ENCODE results near the gene ALOX5AP. TPM values are rescaled to one million over a fixed set of nuclear protein-coding genes. Genes with fewer than 3 reads are reported as not detected.

Gene ALOX5AP
- total RNA-seq (2014; rRNA removed) = not detected in 2 replicates
- percentile 6 among the genes with signal in this experiment for Bru-seq, nascent RNA
- BruChase-seq, experiment 1, labeled RNA remaining after a 6-hour chase = percentile 4 among the genes with signal in this experiment
- BruChase-seq, experiment 2, labeled RNA remaining after a 2-hour chase = percentile 7 among the genes with signal in this experiment
- long read RNA-seq = 0 reads

GRCh38 chr13:30735025-30735871, at the start of gene ALOX5AP:
Gene ALOX5AP, plus strand, starts transcription at chr13:30735543. Its CDS starts 63 bp downstream, at chr13:30735606.
- Histone ChIP-seq H3K9me3 (ENCODE audit: low read length) (no peaks in the 10 kb centered on the region), H3K36me3 (ENCODE audit: low read depth, low read length) (no peaks in the 10 kb centered on the region), H3K9me2 (replicated peaks; ENCODE audit: low read length) (no peaks in the 10 kb centered on the region), H3K4me3 (ENCODE audit: low read length) (no peak within 1 kb of the TSS), H4K20me1 (ENCODE audit: low read length) (no peaks in the 10 kb centered on the region), H3K4me1 (ENCODE audit: insufficient read depth, low read length) (peaks cover 18% of the 10 kb centered on the region), H3K79me2 (ENCODE audit: low read length) (no peaks in the 10 kb centered on the region), H3K27me3 (ENCODE audit: low read length) (no peaks in the 10 kb centered on the region), H2AFZ (ENCODE audit: low read length) (no peak within 1 kb of the TSS), H3F3A (ENCODE audit: low read length, unreplicated experiment) (no peaks in the 10 kb centered on the region), H3K4me2 (ENCODE audit: low read length) (peak within 1 kb of the TSS; percentile 5; the same call in 1 of the 2 replicates), H3K27ac (ENCODE audit: low read length) (no peak within 1 kb of the TSS), H3K9ac (ENCODE audit: low read length) (no peak within 1 kb of the TSS)
- TF ChIP-seq EZH2phosphoT487 (IDR thresholded peaks at IDR 0.05; ENCODE audit: borderline replicate concordance, low read length) (no peak), EZH2 (IDR thresholded peaks at IDR 0.05; ENCODE audit: low read length, unreplicated experiment) (no peak)
- TF ChIP-seq, protein P1, sequence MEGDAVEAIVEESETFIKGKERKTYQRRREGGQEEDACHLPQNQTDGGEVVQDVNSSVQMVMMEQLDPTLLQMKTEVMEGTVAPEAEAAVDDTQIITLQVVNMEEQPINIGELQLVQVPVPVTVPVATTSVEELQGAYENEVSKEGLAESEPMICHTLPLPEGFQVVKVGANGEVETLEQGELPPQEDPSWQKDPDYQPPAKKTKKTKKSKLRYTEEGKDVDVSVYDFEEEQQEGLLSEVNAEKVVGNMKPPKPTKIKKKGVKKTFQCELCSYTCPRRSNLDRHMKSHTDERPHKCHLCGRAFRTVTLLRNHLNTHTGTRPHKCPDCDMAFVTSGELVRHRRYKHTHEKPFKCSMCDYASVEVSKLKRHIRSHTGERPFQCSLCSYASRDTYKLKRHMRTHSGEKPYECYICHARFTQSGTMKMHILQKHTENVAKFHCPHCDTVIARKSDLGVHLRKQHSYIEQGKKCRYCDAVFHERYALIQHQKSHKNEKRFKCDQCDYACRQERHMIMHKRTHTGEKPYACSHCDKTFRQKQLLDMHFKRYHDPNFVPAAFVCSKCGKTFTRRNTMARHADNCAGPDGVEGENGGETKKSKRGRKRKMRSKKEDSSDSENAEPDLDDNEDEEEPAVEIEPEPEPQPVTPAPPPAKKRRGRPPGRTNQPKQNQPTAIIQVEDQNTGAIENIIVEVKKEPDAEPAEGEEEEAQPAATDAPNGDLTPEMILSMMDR (conservative IDR thresholded peaks at IDR 0.05; ENCODE audit: low read depth, low read length) = no peak
- POLR2A ChIA-PET (ENCODE audit: unreplicated experiment) = interaction anchor here (0.5 to 0.7 kb wide), 2 partner anchors 38 to 226 kb away, joined by 3 to 11 read pairs; no protein-coding TSS in a partner anchor
- CTCF ChIA-PET = no interaction called here
- intact Hi-C loops (cut with micrococcal nuclease) = no loop called here
- BruUV-seq (replicated peaks) = no TSS peak
- ATAC-seq = no peak
- DNase-seq = no peak

GRCh38 chr13:30685987-30686386, 49.4 kb upstream of the ALOX5AP start:
- BruUV-seq (replicated peaks) = no TSS peak
- no peak overlapping the region for H2AFZ ChIP-seq (ENCODE audit: low read length)
- ATAC-seq (no peak), DNase-seq (peak; percentile 26)
- no peak overlapping the region for H3K4me3 ChIP-seq (ENCODE audit: low read length)
- no peak overlapping the region for H3K27ac ChIP-seq (ENCODE audit: low read length)
- H3F3A ChIP-seq (ENCODE audit: low read length, unreplicated experiment) = no peaks in the 10 kb centered on the region
- no peak overlapping the region; the same call in 1 of the 2 replicates for H3K4me2 ChIP-seq (ENCODE audit: low read length)
- peaks cover 15% of the 10 kb centered on the region for H3K4me1 ChIP-seq (ENCODE audit: insufficient read depth, low read length)
- H3K9ac ChIP-seq (ENCODE audit: low read length) = no peak overlapping the region
- no peaks in the 10 kb centered on the region for H3K27me3 ChIP-seq (ENCODE audit: low read length)
- H3K79me2 ChIP-seq (ENCODE audit: low read length) = no peaks in the 10 kb centered on the region
- H4K20me1 ChIP-seq (ENCODE audit: low read length) = no peaks in the 10 kb centered on the region
- H3K36me3 ChIP-seq (ENCODE audit: low read depth, low read length) = no peaks in the 10 kb centered on the region
- intact Hi-C loops (cut with micrococcal nuclease) = no loop called here
- no peaks in the 10 kb centered on the region for H3K9me2 ChIP-seq (replicated peaks; ENCODE audit: low read length)
- no peaks in the 10 kb centered on the region for H3K9me3 ChIP-seq (ENCODE audit: low read length)
- POLR2A ChIA-PET (ENCODE audit: unreplicated experiment) = no interaction called here
- CTCF ChIA-PET = no interaction called here
- TF ChIP-seq EZH2phosphoT487 (IDR thresholded peaks at IDR 0.05; ENCODE audit: borderline replicate concordance, low read length) (no peak), EZH2 (IDR thresholded peaks at IDR 0.05; ENCODE audit: low read length, unreplicated experiment) (no peak)
- TF ChIP-seq, protein P1 (conservative IDR thresholded peaks at IDR 0.05; ENCODE audit: low read depth, low read length) = no peak

DNA sequence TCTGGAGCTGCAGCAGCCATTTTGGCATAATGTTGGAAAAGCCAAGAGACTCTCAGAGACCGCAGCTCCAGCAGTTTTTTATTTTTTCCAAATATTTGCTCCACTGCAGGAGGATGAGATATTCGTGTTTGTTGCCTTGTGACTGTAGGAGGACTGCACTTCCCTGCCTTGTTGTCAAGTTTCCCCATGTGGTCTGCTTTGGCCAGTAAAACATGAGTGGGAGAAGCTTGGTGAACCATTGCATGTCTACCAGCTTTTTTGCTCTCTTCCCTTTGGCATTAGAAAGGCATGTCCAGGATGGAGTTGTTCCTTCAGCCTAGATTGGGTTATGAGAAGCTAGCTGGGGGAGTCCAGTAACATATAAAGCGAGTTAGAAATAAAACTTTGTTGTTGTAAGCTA, 47.7 kb upstream of the ALOX5AP start:
- Histone ChIP-seq H3K4me2 (ENCODE audit: low read length) (no peak overlapping the region), H3F3A (ENCODE audit: low read length, unreplicated experiment) (no peaks in the 10 kb centered on the region), H3K27me3 (ENCODE audit: low read length) (no peaks in the 10 kb centered on the region), H3K4me3 (ENCODE audit: low read length) (no peak overlapping the region), H3K36me3 (ENCODE audit: low read depth, low read length) (no peaks in the 10 kb centered on the region), H3K27ac (ENCODE audit: low read length) (no peak overlapping the region), H4K20me1 (ENCODE audit: low read length) (no peaks in the 10 kb centered on the region), H3K79me2 (ENCODE audit: low read length) (no peaks in the 10 kb centered on the region), H3K9me2 (replicated peaks; ENCODE audit: low read length) (no peaks in the 10 kb centered on the region), H3K9me3 (ENCODE audit: low read length) (no peaks in the 10 kb centered on the region), H3K4me1 (ENCODE audit: insufficient read depth, low read length) (peaks cover 15% of the 10 kb centered on the region), H2AFZ (ENCODE audit: low read length) (no peak overlapping the region), H3K9ac (ENCODE audit: low read length) (no peak overlapping the region)
- CTCF ChIA-PET = no interaction called here
- TF ChIP-seq, protein P1 (conservative IDR thresholded peaks at IDR 0.05; ENCODE audit: low read depth, low read length) = no peak
- BruUV-seq (replicated peaks) = no TSS peak
- DNase-seq (no peak), ATAC-seq (no peak)
- intact Hi-C loops (cut with micrococcal nuclease) = no loop called here
- POLR2A ChIA-PET (ENCODE audit: unreplicated experiment) = no interaction called here

All from PC-3 (cell line).